ENCODE measurements around the gene IL12A.

DNA sequence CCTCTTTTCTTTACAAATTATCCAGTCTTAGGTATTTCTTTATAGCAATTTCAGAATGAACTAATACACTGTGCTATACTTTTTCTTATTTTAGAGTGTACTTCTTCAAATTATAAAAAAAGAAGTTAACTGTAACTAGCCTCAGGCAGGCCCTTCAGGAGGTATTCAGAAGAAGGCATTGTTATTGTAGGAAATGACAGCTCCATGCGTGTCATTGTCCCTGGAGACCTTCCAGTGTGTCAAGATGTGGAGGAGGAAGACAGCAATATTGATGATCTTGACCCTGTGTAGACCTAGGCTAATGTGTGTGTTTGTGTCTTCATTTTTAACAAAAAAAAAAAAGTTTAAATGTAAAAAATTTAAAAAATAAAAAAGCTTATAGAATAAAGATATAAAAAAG, 55.5 kb downstream of the IL12A start:
- TF ChIP-seq, protein P1, sequence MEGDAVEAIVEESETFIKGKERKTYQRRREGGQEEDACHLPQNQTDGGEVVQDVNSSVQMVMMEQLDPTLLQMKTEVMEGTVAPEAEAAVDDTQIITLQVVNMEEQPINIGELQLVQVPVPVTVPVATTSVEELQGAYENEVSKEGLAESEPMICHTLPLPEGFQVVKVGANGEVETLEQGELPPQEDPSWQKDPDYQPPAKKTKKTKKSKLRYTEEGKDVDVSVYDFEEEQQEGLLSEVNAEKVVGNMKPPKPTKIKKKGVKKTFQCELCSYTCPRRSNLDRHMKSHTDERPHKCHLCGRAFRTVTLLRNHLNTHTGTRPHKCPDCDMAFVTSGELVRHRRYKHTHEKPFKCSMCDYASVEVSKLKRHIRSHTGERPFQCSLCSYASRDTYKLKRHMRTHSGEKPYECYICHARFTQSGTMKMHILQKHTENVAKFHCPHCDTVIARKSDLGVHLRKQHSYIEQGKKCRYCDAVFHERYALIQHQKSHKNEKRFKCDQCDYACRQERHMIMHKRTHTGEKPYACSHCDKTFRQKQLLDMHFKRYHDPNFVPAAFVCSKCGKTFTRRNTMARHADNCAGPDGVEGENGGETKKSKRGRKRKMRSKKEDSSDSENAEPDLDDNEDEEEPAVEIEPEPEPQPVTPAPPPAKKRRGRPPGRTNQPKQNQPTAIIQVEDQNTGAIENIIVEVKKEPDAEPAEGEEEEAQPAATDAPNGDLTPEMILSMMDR (conservative IDR thresholded peaks at IDR 0.05; ENCODE audit: low read depth, low read length): no peak
- no peak for TF ChIP-seq EZH2 (IDR thresholded peaks at IDR 0.05; ENCODE audit: low read length, unreplicated experiment)
- no peak for TF ChIP-seq EZH2phosphoT487 (IDR thresholded peaks at IDR 0.05; ENCODE audit: borderline replicate concordance, low read length)

Data from PC-3 (cell line).